Measurements from ENCODE around the gene UTP11.
A peak's percentile ranks its signal among the peaks of the same experiment; 100 is the strongest.

UTP11 gene

GRCh38 chr1:38025664-38026063 is 13.1 kb downstream of the UTP11 start:
- Histone ChIP-seq H3K4me3 (ENCODE audit: low read length) (no peak overlapping the region), H3K9ac (ENCODE audit: low read length) (peak overlapping the region; percentile 98; the same call in 1 of the 2 replicates), H4K20me1 (ENCODE audit: insufficient read depth, low read length) (no peaks in the 10 kb centered on the region)

GRCh38 chr1:38026592-38027200 is 14.2 kb downstream of the UTP11 start:
- TF ChIP-seq EZH2phosphoT487 (IDR thresholded peaks at IDR 0.05; ENCODE audit: low read depth) (no peak), CTCF (IDR thresholded peaks at IDR 0.05; ENCODE audit: low read depth, low read length) (peak; percentile 72)
- Histone ChIP-seq H2AFZ (ENCODE audit: low read depth, low read length) (no peak overlapping the region), H3K4me1 (ENCODE audit: low read length) (peaks cover 81% of the 10 kb centered on the region), H3K9me3 (ENCODE audit: insufficient read depth, low read length) (no peaks in the 10 kb centered on the region), H3K36me3 (replicated peaks; ENCODE audit: low read depth, low read length) (peaks cover 24% of the 10 kb centered on the region), H3K9ac (ENCODE audit: low read length) (peak overlapping the region; percentile 98), H3K27me3 (ENCODE audit: low read depth, low read length) (no peaks in the 10 kb centered on the region), H3K4me2 (ENCODE audit: low read length) (peak overlapping the region; percentile 96), H4K20me1 (ENCODE audit: insufficient read depth, low read length) (no peaks in the 10 kb centered on the region), H3K27ac (ENCODE audit: low read length) (peak overlapping the region; percentile 100), H3K79me2 (ENCODE audit: low read length) (peaks cover 64% of the 10 kb centered on the region), H3K4me3 (ENCODE audit: low read length) (peak overlapping the region; percentile 72)

More at GRCh38 chr1:38025664-38026063, 13.1 kb downstream of the UTP11 start:
- TF ChIP-seq EZH2phosphoT487 (IDR thresholded peaks at IDR 0.05; ENCODE audit: low read depth) (no peak), CTCF (IDR thresholded peaks at IDR 0.05; ENCODE audit: low read depth, low read length) (no peak)
- peak overlapping the region; percentile 100 for H3K27ac ChIP-seq (ENCODE audit: low read length)
- H3K79me2 ChIP-seq (ENCODE audit: low read length), result peaks cover 54% of the 10 kb centered on the region
- H3K4me1 ChIP-seq (ENCODE audit: low read length), result peaks cover 71% of the 10 kb centered on the region
- no peaks in the 10 kb centered on the region for H3K27me3 ChIP-seq (ENCODE audit: low read depth, low read length)
- no peak overlapping the region for H3K4me2 ChIP-seq (ENCODE audit: low read length)
- no peak overlapping the region for H2AFZ ChIP-seq (ENCODE audit: low read depth, low read length)
- no peaks in the 10 kb centered on the region for H3K9me3 ChIP-seq (ENCODE audit: insufficient read depth, low read length)
- peaks cover 24% of the 10 kb centered on the region for H3K36me3 ChIP-seq (replicated peaks; ENCODE audit: low read depth, low read length)

GRCh38 chr1:38027201-38028104 is 14.9 kb downstream of the UTP11 start:
- peaks cover 20% of the 10 kb centered on the region for H3K36me3 ChIP-seq (replicated peaks; ENCODE audit: low read depth, low read length)
- H3K4me2 ChIP-seq (ENCODE audit: low read length), result peak overlapping the region; percentile 96
- H3K4me1 ChIP-seq (ENCODE audit: low read length), result peaks cover 85% of the 10 kb centered on the region
- H3K9me3 ChIP-seq (ENCODE audit: insufficient read depth, low read length), result no peaks in the 10 kb centered on the region
- peak overlapping the region; percentile 98 for H3K9ac ChIP-seq (ENCODE audit: low read length)
- no peak for TF ChIP-seq CTCF (IDR thresholded peaks at IDR 0.05; ENCODE audit: low read depth, low read length)
- TF ChIP-seq EZH2phosphoT487 (IDR thresholded peaks at IDR 0.05; ENCODE audit: low read depth), result no peak
- no peaks in the 10 kb centered on the region for H4K20me1 ChIP-seq (ENCODE audit: insufficient read depth, low read length)
- H3K27me3 ChIP-seq (ENCODE audit: low read depth, low read length), result no peaks in the 10 kb centered on the region
- H3K79me2 ChIP-seq (ENCODE audit: low read length), result peaks cover 71% of the 10 kb centered on the region
- H2AFZ ChIP-seq (ENCODE audit: low read depth, low read length), result no peak overlapping the region
- H3K4me3 ChIP-seq (ENCODE audit: low read length), result peak overlapping the region; percentile 72
- H3K27ac ChIP-seq (ENCODE audit: low read length), result peak overlapping the region; percentile 100

GRCh38 chr1:38028105-38028591 is 15.6 kb downstream of the UTP11 start:
- Histone ChIP-seq H4K20me1 (ENCODE audit: insufficient read depth, low read length) (no peaks in the 10 kb centered on the region), H3K9ac (ENCODE audit: low read length) (peak overlapping the region; percentile 98), H3K4me2 (ENCODE audit: low read length) (peak overlapping the region; percentile 96), H3K4me1 (ENCODE audit: low read length) (peaks cover 82% of the 10 kb centered on the region), H2AFZ (ENCODE audit: low read depth, low read length) (no peak overlapping the region), H3K27me3 (ENCODE audit: low read depth, low read length) (no peaks in the 10 kb centered on the region), H3K79me2 (ENCODE audit: low read length) (peaks cover 78% of the 10 kb centered on the region), H3K4me3 (ENCODE audit: low read length) (peak overlapping the region; percentile 68), H3K9me3 (ENCODE audit: insufficient read depth, low read length) (no peaks in the 10 kb centered on the region), H3K27ac (ENCODE audit: low read length) (peak overlapping the region; percentile 100), H3K36me3 (replicated peaks; ENCODE audit: low read depth, low read length) (peaks cover 15% of the 10 kb centered on the region)
- no peak for TF ChIP-seq EZH2phosphoT487 (IDR thresholded peaks at IDR 0.05; ENCODE audit: low read depth)

Measured in OCI-LY3 (cell line).